NCI-H2171 treated with DMSO at 0.1 percent for 48 hours (cell line): Measurements from ENCODE around the gene CHCHD4.

Experiments used
- DNase-seq: peaks from one replicate; lab custom pipeline; 2025; lab: John Stamatoyannopoulos, UW

The CHCHD4 gene

DNA sequence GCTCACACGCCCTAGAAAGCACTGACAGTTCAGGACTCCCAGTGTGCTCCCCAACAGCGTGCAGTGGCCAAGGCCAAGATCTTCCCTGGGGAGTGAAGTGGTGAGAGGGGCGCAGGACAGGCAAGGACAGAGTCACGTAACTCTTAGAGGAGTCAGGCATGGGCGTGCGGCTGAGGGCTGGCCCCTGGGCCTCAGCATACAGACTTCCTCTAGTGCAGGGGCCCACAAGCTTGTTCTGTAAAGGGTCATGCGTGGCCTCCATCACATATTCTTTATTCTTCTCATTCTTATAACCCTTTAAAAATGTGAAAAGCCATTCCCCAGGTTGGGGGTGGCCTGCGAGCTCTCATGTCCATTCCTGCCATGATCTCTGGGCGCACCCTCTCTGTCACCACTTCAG is 25.4 kb upstream of the CHCHD4 start:
- DNase-seq: no peak

DNA sequence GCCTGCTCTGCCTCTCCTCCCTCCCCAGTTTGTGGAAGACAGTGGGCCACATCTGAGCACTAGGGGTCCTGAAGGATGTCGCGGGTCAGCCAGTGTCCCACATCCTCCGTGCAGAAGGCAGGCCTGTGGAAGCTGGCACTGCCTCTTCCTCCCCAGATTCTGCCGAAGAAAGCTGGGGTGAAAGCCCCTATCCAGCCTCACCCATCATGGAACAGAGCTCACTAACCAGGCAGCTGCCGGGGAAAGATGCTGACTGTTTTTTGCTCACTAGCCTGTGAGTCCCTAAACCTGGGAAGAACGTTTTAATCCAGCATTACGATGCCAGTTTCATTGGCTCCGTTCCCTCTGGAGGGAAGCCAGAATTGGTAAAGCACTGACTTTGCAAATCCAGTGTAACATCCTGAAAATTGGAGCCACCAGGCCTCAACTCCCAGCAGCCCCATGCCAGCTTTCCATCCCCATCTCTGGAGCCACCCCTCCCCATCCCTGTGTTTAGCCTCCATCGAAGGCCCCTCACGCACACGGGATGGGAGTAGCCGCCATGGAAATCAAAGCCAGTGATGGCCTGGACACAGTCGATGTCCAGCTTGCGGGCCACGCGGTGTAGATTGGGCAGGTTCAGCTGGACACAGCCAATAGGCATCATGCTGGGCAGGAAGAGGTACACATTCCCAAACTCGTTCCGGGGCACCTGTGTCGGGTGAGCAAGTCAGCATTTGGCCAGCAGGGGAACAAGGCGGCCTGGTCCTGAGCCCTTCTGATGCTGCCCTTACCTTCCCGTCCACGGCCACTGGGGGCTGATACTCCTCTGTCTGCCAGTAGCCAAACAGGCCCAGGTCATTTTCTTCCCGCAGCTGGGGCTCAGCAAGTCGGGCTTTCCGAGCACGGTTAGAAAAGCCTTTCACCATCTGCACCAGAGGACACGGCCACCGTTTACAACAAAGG is 23.6 kb upstream of the CHCHD4 start:
- DNase-seq: no peak

DNA sequence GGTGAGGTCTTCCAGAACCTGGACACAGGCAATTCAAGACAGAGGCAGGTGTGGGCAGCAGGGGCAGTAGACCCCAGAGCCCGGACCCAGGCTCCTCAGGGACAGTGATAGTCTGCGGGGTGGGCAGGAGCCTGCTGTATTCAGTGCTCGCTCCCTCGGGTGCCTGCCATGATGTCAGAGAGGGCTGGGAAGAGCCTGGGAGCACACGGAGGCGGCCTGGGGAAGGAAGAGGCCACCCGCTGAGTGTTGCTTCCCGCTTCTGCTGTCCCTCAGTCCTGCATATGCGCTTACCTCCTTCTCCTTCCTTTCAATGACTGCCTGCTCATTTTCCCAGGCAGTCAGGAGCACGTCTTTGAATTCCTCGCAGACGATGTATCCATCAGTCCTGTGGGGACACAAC is 22.9 kb upstream of the CHCHD4 start:
- DNase-seq: no peak

DNA sequence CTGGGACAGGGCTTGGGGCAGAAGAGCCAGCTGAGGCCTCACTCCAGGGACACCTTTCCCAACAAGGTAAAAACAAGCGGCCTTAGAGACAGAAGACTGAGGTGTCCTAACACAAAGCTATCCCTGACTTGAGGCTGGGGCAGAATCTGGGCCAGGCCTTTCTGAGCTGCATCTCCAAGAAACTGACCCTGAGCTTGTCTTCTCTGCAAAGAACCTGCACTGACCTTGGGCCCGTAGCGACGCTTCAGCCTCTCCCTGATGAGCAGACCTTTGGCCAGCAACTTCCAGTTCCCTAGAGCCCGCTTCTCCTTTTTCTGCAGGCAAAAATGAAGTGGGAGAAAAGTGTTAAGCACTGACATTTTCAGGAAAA is 22.4 kb upstream of the CHCHD4 start:
- no peak for DNase-seq

DNA sequence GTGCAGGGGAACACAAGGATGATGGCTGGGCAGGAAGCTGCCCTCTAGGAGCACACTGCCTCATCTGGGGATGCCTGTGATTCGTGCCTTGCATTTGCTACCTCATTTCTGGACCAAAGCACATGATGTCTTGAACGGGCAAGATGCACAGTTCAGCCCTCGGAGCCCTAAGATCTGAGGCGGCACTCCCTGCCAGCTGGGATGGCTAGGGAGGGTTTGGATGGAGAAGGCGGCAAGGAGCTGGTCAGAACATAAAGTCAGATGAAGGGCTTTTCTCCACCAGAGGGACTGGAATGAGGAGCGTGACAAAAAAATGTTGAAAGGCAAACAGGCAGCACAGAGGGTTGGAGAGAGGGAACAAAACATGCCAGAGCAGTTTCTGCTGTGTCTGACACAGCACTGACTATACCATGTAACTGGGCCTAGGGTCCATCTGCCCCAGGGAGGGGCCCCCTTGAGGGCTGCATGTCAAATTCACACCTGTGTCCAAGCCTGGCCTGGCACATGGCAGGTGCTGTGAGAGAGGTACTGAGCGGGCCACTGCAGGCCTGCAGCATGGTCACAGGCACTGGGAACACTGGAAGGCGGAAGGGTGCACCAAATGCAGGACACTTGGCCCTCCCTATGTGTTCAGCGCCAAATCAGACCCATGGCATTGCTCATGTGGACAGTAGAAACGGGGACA is 21.9 kb upstream of the CHCHD4 start:
- DNase-seq: no peak

DNA sequence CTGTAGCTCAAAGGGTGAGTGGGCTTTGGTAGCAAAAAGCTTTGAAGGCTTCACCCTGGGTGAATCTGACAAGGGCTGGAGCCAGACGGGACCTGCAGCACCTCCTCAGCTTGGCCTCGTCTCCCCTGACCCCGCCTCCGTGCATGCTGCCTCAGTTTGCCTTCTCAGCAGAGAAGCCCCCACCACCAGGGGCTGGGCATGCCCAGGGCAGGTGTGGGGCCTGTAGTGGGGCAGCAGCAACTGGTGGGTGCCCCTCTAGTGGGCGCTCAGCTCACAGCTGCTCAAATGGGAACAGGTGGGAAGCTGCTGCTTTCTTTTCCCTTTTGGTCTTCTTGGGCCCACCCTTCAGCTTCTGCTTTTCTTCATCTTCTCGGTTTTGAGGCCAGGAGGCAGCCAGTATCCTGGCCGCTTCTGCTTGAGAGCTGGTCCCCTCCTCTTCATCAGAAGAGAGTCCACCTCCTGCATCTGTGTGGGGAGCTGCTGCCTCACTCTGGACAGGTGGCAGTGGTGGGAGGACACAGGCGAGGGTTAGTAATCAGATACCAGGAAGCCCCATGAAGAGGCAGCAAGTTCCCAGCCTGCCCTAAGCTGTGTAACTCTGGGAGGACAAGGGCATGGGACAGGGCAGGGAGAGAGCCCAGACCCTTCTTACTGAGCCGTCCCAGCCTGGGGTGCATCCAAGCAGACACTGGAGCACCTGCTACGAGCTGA is 21.2 kb upstream of the CHCHD4 start:
- no peak for DNase-seq

DNA sequence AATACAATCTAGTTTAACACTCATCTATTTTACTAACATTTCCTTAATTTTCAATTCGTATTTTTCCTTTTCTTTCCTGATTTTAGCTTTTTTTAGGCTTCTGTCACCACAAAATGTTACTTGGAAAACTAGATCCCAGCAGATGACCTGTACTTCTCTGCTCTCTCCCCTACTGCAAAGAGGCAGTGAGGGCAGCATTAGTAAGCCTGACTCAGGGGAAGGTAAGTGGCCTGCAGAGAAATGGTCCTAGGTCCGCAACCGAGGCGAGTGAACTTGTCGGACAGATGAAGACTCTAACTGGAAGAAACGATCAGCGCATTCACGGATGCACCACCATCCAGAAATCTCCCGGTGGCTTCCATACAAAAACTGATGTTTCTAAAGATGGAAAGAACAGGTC is 20.6 kb upstream of the CHCHD4 start:
- no peak for DNase-seq

DNA sequence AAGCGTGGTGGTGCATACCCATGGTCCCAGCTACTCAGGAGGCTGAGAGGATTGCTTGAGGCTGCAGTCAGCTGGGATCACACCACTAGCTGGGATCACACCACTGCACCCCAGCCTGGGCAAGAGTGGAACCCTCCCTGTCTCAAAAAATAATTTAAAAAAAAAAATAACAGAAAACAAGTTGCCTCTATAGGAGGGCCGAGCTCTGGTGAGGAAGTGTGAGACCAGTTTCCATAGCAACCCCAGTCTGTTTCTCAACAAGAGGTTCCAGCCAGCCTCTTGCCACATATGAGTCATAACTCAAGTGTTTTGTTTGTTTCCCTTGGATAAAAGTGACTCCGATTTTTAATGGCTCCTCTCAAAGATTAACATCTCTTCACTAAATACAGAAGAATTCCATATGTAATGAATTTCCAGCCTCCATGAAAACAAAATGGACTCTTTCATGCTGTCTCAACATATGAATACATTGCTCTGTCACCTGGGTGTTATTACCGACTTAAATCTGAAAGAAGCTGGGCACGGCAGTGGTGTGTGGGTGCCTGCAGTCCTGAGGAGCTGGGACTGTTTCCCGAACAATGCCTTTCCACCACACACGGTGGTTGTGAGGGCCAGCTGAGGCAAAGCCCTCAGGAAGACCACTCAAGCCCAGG is 19.9 kb upstream of the CHCHD4 start:
- DNase-seq: peak; percentile 30

DNA sequence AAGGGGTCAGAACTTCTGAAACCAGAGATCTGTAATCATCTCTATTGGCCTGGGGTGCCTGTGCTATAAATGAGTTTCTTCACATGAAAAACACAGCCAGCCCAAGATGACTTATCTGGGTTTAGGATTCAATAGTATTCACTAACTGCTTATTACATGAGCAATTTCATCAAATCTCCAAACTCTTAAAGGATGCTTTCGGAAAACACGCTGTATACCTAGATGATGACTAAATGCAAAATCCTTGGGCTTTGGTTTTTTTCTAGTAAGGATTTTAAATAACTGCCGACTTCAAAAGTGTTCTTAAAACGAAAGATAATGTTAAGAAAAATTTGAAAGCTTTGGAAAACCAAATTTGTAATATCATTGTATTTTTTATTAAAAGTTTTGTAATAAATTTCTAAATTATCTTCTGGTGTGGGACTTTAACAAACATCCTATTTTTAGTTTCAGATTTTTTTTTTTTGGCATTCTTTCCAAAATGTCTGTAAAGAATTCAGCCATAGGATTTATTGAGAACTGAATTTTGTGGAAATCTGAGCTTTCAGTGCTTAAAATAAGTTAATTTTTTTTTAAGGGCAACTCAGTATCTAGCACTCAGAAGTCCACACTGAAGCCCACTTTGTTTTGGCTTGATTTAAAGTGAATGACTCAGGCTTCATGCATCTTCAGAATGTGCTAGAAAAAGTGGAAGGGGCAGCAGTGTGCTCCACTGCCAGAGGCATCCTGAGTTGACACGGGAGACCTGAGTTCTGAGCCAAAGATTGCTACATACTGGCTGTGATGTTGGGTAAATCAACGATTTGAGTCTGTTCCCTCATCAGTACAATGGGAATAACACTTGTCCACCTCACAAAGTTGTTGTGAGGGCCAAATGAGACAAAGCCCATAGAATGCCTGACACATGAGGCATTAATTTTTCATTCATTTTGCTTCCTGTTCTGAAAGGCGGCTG is 18.9 kb upstream of the CHCHD4 start:
- no peak for DNase-seq

DNA sequence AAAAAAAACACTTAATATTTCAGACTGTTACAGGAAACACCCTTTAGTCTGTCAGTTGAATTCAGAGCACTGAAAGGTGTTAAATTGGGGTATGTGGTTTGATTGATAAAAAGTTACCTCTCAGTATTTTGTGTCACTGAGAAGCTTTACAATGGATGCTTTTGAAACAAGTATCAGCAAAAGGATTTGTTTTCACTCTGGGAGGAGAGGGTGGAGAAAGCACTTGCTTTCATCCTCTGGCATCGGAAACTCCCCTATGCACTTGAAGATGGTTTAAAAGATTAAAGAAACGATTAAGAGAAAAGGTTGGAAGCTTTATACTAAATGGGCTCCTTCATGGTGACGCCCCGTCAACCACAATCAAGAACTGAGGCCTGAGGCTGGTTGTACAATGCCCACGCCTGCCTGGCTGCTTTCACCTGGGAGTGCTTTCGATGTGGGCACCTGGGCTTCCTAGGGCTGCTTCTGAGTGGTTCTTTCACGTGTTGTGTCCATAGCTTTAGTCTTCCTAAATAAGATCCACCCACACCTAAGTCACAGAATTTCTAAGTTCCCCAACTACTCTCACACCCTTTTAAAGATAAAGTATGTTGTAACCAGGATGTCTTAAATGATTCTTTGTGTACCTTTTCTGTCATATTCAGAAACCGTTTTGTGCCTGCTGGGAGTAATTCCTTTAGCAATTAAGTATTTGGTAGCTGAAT is 18.0 kb upstream of the CHCHD4 start:
- no peak for DNase-seq

DNA sequence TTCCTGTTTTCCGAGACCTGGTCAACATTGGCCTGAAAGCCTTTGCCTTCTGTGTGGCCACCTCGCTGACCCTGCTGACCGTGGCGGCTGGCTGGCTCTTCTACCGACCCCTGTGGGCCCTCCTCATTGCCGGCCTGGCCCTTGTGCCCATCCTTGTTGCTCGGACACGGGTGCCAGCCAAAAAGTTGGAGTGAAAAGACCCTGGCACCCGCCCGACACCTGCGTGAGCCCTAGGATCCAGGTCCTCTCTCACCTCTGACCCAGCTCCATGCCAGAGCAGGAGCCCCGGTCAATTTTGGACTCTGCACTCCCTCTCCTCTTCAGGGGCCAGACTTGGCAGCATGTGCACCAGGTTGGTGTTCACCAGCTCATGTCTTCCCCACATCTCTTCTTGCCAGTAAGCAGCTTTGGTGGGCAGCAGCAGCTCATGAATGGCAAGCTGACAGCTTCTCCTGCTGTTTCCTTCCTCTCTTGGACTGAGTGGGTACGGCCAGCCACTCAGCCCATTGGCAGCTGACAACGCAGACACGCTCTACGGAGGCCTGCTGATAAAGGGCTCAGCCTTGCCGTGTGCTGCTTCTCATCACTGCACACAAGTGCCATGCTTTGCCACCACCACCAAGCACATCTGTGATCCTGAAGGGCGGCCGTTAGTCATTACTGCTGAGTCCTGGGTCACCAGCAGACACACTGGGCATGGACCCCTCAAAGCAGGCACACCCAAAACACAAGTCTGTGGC is 17.1 kb upstream of the CHCHD4 start:
- no peak for DNase-seq

DNA sequence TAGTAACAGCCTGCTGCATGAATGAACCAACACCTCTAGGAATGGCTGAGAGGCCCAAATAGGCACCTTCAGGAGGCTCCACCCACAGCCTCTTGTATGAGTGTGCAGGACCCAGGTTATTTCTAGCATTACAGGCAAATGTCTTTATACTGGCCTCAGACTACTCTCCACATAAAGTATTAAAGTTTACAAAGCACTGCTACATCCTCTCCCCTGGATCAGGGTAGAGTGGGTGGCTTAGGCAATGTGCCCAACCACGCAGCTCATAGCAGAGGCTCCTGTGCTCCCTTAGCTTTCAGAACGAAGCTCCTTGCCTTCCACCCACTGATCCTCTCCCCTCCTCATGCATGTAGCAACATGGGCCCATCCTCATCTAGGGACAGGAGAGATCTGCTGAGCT is 16.5 kb upstream of the CHCHD4 start:
- DNase-seq: no peak

DNA sequence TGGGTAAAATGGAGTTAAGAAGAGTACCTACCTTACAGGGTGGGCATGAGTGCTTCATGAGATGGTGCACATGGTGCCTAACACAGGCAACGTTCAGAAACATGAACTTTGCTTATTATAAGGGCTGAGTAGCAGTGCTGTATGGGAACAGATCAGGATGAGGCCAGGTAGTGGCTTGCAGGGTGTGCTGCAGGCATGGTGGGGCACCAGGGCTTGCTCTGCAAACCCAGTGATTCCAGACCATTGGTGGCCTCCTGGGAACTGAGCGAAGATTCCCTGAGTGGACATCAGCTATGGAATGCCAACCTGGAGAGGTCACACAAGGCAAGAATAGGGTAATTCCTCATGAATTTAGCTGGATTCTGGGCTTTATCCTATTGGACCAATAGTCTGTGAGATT is 16.0 kb upstream of the CHCHD4 start:
- no peak for DNase-seq

DNA sequence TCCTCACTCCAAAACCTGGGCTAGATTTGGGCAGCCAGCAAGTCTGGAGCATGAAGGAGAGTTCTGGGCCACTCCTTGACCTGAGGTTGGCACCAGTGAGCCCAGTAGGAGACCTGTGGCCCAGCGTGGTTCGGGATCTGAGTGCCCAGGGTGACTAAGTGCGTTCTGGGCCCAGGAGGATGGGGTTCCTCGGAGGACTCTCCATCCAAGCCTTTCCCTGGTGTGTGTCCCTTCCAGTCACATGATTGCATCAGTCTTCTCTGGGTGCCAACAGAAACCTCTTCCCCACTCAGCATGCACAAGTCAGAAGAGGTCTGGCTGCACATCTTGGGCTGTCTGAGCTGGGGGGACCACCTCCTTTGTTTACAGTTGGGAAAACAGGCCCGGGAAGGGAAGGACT is 15.1 kb upstream of the CHCHD4 start:
- no peak for DNase-seq

DNA sequence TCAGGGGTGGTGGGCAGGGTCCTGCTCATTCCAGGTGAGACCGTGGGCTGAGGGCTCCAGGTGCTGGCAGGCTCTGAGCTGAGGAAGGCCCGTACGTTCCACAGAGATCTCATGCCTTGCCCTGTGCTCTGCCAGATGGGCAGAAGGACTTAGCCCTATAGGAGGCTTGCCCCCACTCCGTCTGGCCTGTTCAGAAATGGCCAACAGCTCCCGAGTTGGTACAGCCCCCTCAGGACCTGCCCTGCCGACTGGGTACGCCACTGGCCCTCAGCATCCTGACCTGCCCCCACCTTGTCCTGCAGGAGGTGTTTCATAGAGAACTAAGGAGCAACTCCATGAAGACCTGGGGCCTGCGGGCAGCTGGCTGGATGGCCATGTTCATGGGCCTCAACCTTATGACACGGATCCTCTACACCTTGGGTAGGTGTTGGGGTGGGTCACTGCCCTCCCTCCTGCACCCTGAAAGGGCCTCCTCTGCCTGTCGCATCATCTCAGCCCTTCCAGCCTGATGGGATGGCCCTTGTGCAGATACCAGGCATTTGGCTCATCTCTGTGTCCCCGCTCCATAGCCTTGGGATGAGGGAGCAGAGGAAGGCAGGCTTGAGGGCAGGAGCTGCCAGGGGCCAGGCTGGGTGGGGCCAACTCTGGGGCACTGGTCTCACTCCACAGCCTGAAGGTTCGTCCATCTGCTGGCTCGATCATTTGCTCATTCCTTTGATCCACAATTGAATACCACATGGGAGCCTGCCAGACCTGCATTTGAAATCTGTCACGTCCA is 14.4 kb upstream of the CHCHD4 start:
- DNase-seq: no peak

DNA sequence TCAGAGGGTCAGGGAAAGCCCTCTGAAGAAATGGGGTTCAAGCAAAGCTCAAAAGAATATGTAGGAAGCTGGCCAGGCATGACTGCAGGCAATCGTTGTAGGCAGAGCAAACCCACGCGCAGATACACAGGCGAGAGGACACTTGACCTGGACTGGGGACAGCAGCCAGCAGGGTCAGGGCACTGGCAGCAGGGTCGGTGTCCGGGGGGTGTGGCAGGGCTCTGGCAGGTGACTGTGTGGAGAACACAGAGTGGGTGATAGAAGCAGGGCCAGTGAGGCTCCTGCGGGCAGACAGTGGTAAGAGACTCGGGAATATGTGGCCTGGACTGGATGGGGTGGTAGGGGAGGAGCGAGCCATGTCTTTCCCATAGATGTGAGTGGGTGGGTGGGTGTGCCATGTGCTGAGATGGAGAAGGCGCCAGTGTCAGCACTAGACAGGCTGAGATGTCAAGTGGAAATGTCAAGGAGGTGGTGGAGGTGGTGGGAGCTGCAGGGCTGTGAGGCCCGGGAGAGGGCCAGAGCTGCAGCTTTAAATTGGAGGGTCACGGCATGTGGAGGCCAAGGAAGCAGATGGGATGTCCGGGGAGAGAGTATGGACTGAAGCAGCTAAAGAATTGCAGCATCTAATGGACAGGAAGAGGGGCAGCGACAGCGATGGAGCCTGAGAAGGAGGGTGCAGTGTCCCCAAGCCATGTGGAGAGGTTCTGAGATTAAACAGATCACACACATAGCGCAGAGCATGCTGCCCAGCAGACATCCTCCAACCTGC is 13.6 kb upstream of the CHCHD4 start:
- DNase-seq: no peak

DNA sequence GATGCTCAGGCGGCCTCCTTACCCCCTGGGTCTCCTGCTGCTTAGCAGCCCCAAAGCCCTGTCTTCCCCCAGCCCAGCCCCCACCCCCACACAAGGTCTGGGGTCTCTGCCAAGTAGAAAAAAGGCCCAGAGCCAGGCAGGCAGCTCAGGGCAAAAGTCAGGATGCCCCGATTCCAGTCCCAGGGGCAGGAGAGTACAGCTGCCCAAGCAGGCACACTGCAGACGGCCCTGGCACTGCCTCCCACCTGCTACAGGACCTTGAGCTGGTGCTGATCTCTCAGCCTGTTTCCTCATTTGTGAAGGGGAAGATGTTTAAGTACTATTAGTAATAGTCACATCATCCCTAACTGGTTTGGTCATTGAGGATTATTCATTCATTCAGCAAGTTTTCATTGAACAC is 12.8 kb upstream of the CHCHD4 start:
- DNase-seq: no peak

DNA sequence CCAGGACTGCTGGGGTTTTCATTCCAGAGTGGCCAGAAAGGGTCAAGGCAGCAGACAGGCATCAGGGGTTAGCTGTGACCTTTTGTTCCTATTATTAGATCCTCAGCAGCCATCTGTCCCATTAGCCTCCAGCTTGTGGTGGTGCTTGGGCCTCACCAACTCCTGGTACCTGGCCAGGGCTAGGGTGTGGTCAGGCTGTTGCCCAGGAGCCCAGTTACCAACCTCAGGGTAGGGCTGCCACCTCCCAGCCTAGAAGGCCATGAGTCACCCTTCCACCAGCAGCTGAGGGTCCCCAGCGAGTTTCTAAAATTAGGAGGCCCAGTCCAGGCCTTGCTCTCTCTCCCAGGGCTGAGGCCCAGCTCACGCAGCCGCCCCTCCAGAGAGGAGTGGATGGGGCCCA is 12.3 kb upstream of the CHCHD4 start:
- DNase-seq: no peak
